Measurements from ENCODE around the gene CD38.

Gene CD38

GRCh38 chr4:15894921-15895916 lies 117.1 kb downstream of the CD38 start:
- H3K4me3 ChIP-seq (ENCODE audit: low read depth, low read length): no peak overlapping the region

DNA sequence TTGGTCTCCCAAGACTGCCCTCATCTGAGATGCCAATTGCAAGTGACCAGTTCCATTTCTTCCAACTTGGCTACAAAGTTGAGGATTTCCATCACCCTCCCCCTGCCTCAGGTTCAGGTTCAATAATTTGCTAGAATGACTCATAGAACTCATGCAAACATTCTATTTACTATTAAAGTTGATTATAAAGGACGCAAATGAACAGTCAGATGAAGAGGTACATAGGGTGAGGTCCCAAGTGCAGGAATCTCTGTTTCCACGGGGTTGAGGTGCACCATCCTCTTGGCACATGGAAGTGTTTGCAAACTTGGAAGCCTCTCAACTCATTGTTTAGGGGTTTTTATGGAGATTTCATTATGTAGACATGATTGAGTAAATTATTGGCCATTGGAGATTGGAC lies 119.4 kb downstream of the CD38 start:
- no peak overlapping the region for H3K4me3 ChIP-seq (ENCODE audit: low read depth, low read length)

DNA sequence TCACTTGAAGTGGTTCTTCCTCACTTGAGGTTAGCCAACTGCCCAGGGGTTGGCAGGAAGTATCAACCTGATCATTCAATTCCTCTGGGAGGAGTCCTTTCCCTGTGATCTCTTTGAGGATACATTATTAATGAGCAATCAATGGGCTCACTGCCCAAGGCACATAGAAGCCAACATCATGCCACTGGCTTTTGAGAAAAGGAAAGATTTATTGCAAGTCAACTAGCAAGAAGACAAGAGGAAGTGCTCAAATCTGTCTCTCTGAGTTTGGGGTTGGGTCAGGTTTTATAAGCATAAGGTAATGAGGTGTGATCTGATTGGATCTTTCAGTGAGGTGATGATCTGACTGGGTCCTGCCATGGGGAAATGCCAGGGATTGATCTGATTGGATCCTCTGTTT lies 120.8 kb downstream of the CD38 start:
- no peak overlapping the region for H3K4me3 ChIP-seq (ENCODE audit: low read depth, low read length)

GRCh38 chr4:15899511-15899910 lies 121.4 kb downstream of the CD38 start:
- H3K4me3 ChIP-seq (ENCODE audit: low read depth, low read length): no peak overlapping the region

DNA sequence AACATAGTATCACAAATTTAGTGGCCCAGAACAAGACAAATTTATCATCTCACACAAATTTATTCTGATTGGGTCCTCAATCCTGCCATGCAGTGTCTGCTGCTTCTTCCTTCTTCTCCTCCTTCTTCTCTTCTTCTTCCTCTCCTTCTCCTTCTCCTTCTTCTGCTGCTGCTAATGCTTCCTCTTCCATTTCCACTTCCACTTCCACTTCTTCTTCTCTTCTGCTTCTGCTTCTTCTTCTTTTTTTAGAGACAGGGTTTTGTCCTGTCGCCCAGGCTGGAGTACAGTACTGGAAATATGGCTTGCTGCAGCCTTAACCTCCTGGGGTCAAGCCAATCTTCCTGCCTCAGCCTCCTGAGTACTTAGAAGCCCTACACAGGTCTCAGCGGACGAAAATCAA lies 122.9 kb downstream of the CD38 start:
- H3K4me3 ChIP-seq (ENCODE audit: low read depth, low read length): no peak overlapping the region

DNA sequence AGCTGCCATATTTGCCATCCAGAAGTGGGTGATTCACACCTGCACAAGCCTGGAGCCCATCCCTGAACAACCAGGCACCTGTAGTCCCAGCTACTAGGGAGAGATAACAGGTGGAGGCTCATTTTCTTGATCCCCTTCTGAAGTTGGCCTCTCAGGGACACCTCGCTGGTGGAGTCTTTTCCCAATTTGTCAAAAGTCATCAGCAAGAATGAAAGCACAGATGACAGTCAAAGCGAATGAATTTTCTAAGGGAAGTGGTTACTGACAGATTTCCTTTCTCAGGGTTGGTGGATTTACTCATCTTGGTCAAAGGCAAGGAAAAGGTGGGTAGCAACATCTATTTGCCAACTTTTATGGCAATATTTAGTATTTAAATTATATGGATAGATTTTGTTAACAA lies 123.9 kb downstream of the CD38 start:
- no peak overlapping the region for H3K4me3 ChIP-seq (ENCODE audit: low read depth, low read length)

GRCh38 chr4:15902746-15903145 lies 124.6 kb downstream of the CD38 start:
- no peak overlapping the region for H3K4me3 ChIP-seq (ENCODE audit: low read depth, low read length)

Measured in iPS-11a (cell line).